AG09309 (cell line): ENCODE results near the gene MUC16.

Experiments used
- DNase-seq: peaks from one replicate; pipeline ENCODE4 v3.0.0-alpha.2; 2010; ENCODE audit warnings: low read depth
- H3K4me3 ChIP-seq: 2 replicates; pipeline ENCODE4 v1.5.1; 2011; ENCODE audit warnings: mild to moderate bottlenecking, low read depth, low read length, moderate library complexity; ENCODE audit not compliant: control insufficient read depth
- TF ChIP-seq, protein P1 (sequence below): IDR thresholded peaks from 2 replicates; pipeline ENCODE4 v1.5.1; 2011; ENCODE audit warnings: mild to moderate bottlenecking, low read depth, low read length, inconsistent platforms; ENCODE audit not compliant: insufficient read depth, control insufficient read depth; ENCODE audit errors: missing control alignments

MUC16 gene

DNA sequence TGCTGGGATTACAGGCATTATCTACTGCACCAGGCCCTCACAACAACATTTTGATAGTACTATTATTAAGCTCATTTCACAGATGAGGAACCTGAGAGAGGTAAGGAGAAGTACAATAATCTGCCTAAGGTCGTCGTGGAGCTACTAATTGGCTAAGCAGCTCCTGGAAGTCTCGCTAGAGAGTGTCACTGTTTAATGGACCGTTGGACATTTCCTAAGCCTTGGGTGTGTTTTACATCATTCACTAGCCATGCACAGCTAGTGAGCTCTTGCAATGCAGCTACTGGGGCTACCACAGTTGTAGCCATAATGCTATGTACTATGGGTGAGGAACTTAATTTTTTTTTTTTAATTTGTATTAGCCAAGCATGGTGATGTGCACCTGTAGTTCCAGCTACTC lies 42.7 kb upstream of the MUC16 start:
- TF ChIP-seq, protein P1, sequence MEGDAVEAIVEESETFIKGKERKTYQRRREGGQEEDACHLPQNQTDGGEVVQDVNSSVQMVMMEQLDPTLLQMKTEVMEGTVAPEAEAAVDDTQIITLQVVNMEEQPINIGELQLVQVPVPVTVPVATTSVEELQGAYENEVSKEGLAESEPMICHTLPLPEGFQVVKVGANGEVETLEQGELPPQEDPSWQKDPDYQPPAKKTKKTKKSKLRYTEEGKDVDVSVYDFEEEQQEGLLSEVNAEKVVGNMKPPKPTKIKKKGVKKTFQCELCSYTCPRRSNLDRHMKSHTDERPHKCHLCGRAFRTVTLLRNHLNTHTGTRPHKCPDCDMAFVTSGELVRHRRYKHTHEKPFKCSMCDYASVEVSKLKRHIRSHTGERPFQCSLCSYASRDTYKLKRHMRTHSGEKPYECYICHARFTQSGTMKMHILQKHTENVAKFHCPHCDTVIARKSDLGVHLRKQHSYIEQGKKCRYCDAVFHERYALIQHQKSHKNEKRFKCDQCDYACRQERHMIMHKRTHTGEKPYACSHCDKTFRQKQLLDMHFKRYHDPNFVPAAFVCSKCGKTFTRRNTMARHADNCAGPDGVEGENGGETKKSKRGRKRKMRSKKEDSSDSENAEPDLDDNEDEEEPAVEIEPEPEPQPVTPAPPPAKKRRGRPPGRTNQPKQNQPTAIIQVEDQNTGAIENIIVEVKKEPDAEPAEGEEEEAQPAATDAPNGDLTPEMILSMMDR = no peak
- H3K4me3 ChIP-seq = no peak overlapping the region
- DNase-seq = no peak

DNA sequence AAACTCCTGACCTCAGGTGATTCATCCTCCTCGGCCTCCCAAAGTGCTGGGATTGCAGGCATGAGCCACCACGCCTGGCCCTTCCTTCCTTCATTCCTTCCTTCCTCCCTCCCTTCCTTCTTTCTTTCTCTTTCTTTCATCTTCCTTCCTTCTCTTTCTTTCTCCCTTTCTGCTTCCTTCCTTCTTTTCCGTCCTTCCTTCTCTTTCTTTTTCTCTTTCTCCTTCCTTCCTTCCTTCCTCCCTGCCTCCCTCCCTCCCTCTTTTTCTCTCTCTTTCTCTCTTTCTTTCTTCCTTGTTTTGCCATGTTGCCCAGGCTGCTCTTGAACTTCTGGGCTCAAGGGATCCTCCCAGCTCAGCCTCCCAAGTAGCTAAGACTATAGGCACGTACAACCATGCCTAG lies 36.5 kb upstream of the MUC16 start:
- no peak for DNase-seq
- H3K4me3 ChIP-seq = no peak overlapping the region
- TF ChIP-seq, protein P1 = no peak

DNA sequence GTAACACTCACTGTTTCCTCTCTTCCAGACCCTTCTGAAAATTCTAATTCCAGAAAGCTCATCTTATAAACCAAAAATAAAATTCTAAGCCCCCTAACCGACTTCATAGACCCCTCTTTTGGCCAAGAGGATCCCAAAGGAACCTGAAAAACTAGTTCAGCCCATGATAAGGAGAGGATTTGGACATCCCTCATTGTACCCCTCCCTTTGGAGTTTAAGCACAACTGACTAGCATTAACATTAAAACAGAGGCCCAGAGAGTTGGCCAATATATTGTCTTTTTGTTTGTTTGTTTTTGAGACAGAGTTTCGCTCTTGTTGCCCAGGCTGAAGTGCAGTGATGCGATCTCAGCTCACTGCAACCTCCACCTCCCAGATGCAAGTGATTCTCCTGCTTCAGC lies 34.2 kb upstream of the MUC16 start:
- DNase-seq = no peak
- TF ChIP-seq, protein P1 = no peak
- no peak overlapping the region for H3K4me3 ChIP-seq

DNA sequence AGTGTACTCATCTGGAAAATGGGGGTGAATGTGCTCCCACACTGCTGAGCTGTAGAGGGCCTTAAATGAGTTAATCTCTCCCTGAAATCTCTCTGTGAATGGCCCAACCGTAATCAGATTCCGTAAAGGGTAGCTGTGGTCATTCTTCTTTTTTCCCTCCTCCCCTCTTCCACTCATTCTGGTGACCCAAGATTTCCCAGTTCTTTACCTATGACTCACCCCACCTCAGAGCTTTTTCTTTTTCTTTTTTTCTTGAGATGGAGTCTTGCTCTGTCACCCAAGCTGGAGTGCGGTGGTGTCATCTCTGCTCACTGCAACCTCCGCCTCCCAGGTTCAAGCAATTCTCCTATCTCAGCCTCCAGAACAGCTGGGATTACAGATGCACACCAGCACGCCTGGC lies 33.3 kb upstream of the MUC16 start:
- TF ChIP-seq, protein P1 = no peak
- DNase-seq = no peak
- H3K4me3 ChIP-seq = no peak overlapping the region

DNA sequence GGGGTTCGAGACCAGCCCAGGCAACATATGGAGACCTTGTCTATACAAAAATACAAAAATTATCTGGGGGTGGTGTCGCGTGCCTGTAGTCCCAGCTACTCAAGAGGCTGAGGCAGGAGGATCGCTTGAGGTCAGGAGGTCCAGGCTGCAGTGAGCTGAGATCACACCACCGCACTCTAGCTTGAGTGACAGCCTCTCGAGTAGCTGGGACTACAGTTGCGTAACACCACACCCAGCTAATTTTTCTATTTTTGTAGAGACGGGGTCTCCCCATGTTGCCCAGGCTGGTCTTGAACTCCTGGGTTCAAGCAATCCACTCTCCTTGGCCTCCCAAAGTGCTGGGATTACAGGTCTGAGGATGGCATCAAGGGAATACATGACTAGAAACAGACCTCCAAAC lies 30.8 kb upstream of the MUC16 start:
- TF ChIP-seq, protein P1 = no peak
- H3K4me3 ChIP-seq = no peak overlapping the region
- DNase-seq = no peak

DNA sequence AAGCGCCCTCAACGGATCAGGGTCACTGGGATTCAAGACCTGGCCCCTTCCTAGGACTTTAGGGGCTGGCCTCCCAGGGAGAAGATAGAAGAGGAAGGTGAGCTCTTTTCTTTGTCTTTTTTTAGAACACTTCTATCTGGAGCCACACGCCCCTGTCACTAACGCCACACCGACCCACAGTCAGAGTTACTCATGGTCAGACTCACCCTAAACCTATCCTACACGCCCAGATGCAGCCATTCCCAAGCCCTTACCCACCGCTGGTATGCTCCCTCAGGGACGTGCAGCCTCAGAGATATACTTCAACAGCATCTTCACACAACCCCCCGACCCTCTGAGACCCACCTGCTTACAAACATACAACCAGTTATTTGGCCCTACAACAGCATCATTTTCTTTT lies 29.9 kb upstream of the MUC16 start:
- H3K4me3 ChIP-seq = no peak overlapping the region
- DNase-seq = no peak
- TF ChIP-seq, protein P1 = no peak

DNA sequence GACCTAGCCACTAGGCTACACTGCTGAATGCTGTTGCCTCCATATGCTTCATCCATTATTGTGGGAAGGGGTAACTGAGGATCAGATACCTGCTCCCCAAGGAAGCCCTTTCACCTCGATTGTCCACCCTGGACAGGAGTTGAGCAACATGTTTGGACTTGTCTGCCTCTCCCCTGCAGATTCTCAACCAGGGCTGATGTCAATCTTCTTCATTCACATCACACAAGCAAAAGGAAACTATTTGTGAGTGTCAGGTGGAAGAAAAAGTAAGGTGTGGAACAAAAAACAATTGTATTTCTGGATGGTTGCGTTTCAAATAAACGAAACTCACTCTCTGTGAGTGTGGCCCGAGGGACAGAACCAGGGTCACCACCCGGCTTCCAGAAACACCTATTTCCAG lies 29.5 kb upstream of the MUC16 start:
- no peak for DNase-seq
- no peak overlapping the region for H3K4me3 ChIP-seq
- TF ChIP-seq, protein P1 = no peak
